Kidney (tissue), 14 donors: ENCODE data around the gene FAM222A. TPM values are rescaled to one million over a fixed set of nuclear protein-coding genes. Genes with fewer than 3 reads are reported as not detected.

Experiments used
- DNase-seq, 5 donors: peaks; one replicate each; pipeline ENCODE4 v3.0.0-alpha.2; 2013 to 2020
- FAIRE-seq: peaks from 2 replicates; lab custom pipeline; 2012; peaks lifted over from hg19 to GRCh38; lab: Jason Lieb, UNC
- H3K27ac ChIP-seq, 2 donors: one replicate each; pipeline ENCODE4 v1.7.0; 2013; ENCODE audit warnings: low read depth in 2 of 2, low read length in 2 of 2, inconsistent platforms in 1 of 2
- H3K27me3 ChIP-seq: one replicate; pipeline ENCODE4 v1.7.1; 2013; ENCODE audit warnings: low read length, inconsistent platforms; ENCODE audit not compliant: control insufficient read depth, insufficient read depth
- H3K36me3 ChIP-seq, 3 donors: one replicate each; pipeline versions ENCODE4 v1.7.0 to v1.7.1; 2013; ENCODE audit warnings: low read length in 3 of 3, control low read depth in 1 of 3, inconsistent platforms in 1 of 3; ENCODE audit not compliant: insufficient read depth in 3 of 3, control insufficient read depth in 2 of 3
- H3K4me1 ChIP-seq, 3 donors: one replicate each; pipeline versions ENCODE4 v1.7.0 to v1.7.1; 2013; ENCODE audit warnings: low read length in 3 of 3, inconsistent platforms in 1 of 3, low read depth in 1 of 3; ENCODE audit not compliant: control insufficient read depth in 2 of 3, insufficient read depth in 2 of 3
- H3K4me3 ChIP-seq, 3 donors: one replicate each; pipeline versions ENCODE4 v1.7.0 to v1.8.1; 2013; ENCODE audit warnings: low read length in 3 of 3, control low read depth in 1 of 3, inconsistent platforms in 1 of 3
- H3K9ac ChIP-seq, 3 donors: one replicate each; pipeline versions ENCODE4 v1.7.0 to v1.7.1; 2013; ENCODE audit warnings: low read length in 3 of 3, control low read depth in 1 of 3, inconsistent platforms in 1 of 3
- H3K9me3 ChIP-seq, 3 donors: one replicate each; pipeline versions ENCODE4 v1.7.0 to v1.7.1; 2013; ENCODE audit warnings: low read length in 3 of 3, control low read depth in 1 of 3, inconsistent platforms in 1 of 3; ENCODE audit not compliant: control insufficient read depth in 2 of 3, insufficient read depth in 1 of 3
- intact Hi-C: fragments of 100-400 bp; cut with DNase I; formaldehyde crosslinking; loops from one replicate; pipeline ENCODE4 v1.11.1; 2022
- polyA plus RNA-seq: library from polyadenylated mRNA; stranded (reverse); fragments of 350-450 nt; fragmentation: Illumina TruSeq; extraction: RNeasy Lipid Tissue Mini Kit (QIAGEN cat#74804); gene quantifications from one replicate; pipeline ENCODE4 v1.2.3, GENCODE V29; 2014; ENCODE audit warnings: low read depth, low replicate concordance; ENCODE audit not compliant: insufficient read depth
- total RNA-seq: library from RNA; stranded (reverse); fragmentation: NEBNext Ultra II Directional; extraction: Animal tissue kit (Norgen Biotek cat#: 25700); gene quantifications from one replicate; pipeline ENCODE4 v1.2.1, GENCODE V29; 2021
- TF ChIP-seq, protein P1 (sequence below): IDR thresholded peaks from 3 replicates; pipeline ENCODE4 v1.5.1; 2012; ENCODE audit warnings: mild to moderate bottlenecking, moderate library complexity, borderline replicate concordance; ENCODE audit not compliant: insufficient read depth; ENCODE audit errors: extremely low read depth
- donor health status: control.
- donor health status: control.
- donor health status: control.
- donor health status: control.
- donor health status: control.
- donor health status: DM: yes; HTN: yes; CAD: no.
- donor health status: Normal renal cell carcinoma (clear cell type).

The FAM222A gene
- total and polyA plus RNA-seq, 2 donors from 2014 or later = 3.7 to 12.5 TPM

GRCh38 chr12:109770104-109770860 lies 56.7 kb downstream of the FAM222A start:
- no peaks in the 10 kb centered on the region for H3K27me3 ChIP-seq
- no peak overlapping the region for H3K27ac ChIP-seq
- H3K9me3 ChIP-seq = no peaks in the 10 kb centered on the region
- DNase-seq = peak in 3 of 5 donors; percentile 9 to 37 (median 32)
- H3K4me3 ChIP-seq = no peak overlapping the region
- H3K4me1 ChIP-seq = peaks cover 0 to 10% (median 0%) of the 10 kb centered on the region in 3 donors
- TF ChIP-seq, protein P1, sequence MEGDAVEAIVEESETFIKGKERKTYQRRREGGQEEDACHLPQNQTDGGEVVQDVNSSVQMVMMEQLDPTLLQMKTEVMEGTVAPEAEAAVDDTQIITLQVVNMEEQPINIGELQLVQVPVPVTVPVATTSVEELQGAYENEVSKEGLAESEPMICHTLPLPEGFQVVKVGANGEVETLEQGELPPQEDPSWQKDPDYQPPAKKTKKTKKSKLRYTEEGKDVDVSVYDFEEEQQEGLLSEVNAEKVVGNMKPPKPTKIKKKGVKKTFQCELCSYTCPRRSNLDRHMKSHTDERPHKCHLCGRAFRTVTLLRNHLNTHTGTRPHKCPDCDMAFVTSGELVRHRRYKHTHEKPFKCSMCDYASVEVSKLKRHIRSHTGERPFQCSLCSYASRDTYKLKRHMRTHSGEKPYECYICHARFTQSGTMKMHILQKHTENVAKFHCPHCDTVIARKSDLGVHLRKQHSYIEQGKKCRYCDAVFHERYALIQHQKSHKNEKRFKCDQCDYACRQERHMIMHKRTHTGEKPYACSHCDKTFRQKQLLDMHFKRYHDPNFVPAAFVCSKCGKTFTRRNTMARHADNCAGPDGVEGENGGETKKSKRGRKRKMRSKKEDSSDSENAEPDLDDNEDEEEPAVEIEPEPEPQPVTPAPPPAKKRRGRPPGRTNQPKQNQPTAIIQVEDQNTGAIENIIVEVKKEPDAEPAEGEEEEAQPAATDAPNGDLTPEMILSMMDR = no peak
- intact Hi-C loops = loop anchor here (5.0 to 10.0 kb wide), 2 partner anchors 173 to 245 kb away; no protein-coding TSS in a partner anchor
- no peaks in the 10 kb centered on the region for H3K36me3 ChIP-seq
- no peak for FAIRE-seq
- H3K9ac ChIP-seq = no peak overlapping the region

- Histone ChIP-seq H3K27me3 (no peaks in the 10 kb centered on the region), H3K4me3 (no peak overlapping the region), H3K36me3 (no peaks in the 10 kb centered on the region), H3K4me1 (peaks cover 0 to 10% (median 0%) of the 10 kb centered on the region in 3 donors), H3K9ac (no peak overlapping the region), H3K9me3 (no peaks in the 10 kb centered on the region), H3K27ac (no peak overlapping the region)
- DNase-seq (peak in 2 of 5 donors; percentile 24 to 51), FAIRE-seq (no peak)
- TF ChIP-seq, protein P1 = no peak
- intact Hi-C loops = loop anchor here (5.0 to 10.0 kb wide), 2 partner anchors 174 to 246 kb away; no protein-coding TSS in a partner anchor
Measured at GRCh38 chr12:109770861-109771670, 57.4 kb downstream of the FAM222A start.

DNA sequence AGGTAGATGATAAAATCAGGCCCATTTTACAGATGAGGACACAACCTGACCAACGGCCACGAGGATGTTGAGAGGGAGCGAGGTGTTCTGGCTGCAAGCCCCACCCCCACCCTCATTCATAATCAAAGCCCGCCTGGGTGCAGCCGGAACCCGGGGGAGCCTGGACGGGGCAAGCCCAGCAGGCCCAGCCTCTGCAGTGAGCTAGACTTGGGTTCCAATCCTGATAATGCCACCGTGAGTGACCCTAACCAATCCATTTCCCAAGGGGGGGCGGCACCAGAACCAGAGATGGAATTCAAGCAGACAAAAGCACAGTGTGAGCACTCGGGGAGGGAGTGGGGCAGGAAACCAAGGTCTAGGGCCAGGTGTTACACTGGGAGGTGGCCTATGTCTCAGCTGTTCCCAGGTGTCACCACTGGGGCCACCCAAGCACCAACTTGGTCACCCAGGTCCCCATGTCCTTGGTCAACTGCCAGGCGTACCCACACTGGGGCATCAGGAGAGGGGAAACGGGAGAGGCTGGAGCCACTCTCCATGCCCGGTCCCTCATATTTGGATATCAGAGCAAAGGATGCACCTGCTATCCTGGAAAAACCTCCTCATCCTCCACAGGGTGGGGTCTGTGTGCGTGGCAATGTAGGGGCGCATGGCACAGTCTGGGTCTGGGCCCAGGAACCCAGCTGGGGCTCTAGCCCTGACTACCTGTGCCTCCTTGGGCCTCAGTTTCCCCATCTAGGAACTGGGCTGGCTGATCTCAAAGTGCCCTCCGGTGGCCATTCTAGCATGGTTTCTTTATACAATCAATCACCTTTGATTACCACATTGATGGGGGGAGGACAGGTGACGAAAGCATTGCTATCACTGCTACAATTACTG lies 58.4 kb downstream of the FAM222A start:
- intact Hi-C loops = loop anchor here (5.0 to 10.0 kb wide), 2 partner anchors 175 to 247 kb away; no protein-coding TSS in a partner anchor
- DNase-seq = peak in 2 of 5 donors; percentile 41 to 43
- Histone ChIP-seq H3K36me3 (no peaks in the 10 kb centered on the region), H3K4me1 (peaks cover 0 to 10% (median 0%) of the 10 kb centered on the region in 3 donors), H3K27ac (no peak overlapping the region), H3K4me3 (no peak overlapping the region), H3K9ac (no peak overlapping the region), H3K27me3 (no peaks in the 10 kb centered on the region), H3K9me3 (no peaks in the 10 kb centered on the region)
- FAIRE-seq = no peak
- TF ChIP-seq, protein P1 = peak; percentile 7
